ENCODE results near the gene LRRC26. TPM values are rescaled to one million over a fixed set of nuclear protein-coding genes. Genes with fewer than 3 reads are reported as not detected.

The LRRC26 gene
- total and polyA plus RNA-seq, 2 donors (not counting 3 experiments of a cell fraction or from before 2014, with no cell fraction given), result 0.08 TPM; not detected in 1

DNA sequence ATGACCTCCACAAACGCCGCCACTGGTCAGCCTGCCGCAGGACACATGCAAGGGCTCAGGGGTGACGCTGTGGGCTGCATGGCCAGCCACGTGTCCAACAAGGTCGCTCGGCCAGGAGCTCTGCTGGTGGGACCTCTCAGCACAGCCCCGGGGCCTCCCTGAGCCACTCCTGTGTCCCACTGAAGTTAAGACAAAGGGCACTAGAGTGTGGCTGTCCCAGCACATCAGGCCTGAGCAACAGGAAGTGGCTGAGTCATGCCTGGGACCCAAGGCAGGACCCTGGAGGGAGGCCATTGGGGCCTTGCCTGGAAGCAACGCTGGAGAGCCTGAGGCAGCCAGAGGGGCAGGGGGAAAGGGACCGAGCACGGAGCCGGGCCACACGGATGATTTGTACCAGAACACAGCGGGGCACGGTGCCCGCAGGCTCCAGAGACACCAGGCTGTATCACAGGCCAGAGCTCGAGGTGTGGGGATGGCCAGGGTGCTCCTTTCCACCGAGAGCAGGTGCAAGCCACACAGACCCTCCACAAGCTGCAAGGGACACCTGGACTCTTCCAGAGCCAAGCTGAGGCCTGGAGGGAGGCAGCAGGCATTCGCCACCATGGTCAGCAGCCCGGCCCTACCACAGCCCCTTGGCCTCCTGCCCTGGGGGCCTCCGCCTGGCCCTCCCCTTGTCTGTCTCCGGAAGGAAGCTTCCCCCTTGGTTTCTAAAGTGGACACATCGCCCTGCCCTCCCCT lies 8.5 kb upstream of the LRRC26 start:
- H3K9me1 ChIP-seq (replicated peaks; ENCODE audit: control insufficient read depth, extremely low read depth, insufficient read depth, low read length), result no peaks in the 10 kb centered on the region
- H3K9ac ChIP-seq (replicated peaks; ENCODE audit: extremely low read depth, insufficient read depth, low read length), result no peak overlapping the region
- H3K79me2 ChIP-seq (ENCODE audit: control insufficient read depth, insufficient read depth, low read length), result no peaks in the 10 kb centered on the region
- H3K27ac ChIP-seq (ENCODE audit: insufficient read depth, low read depth, low read length), result no peak overlapping the region
- no peaks in the 10 kb centered on the region for H3K9me3 ChIP-seq (replicated peaks; ENCODE audit: control insufficient read depth, insufficient read depth, low read length)
- peaks cover 6% of the 10 kb centered on the region for H3K4me1 ChIP-seq (ENCODE audit: control insufficient read depth, extremely low read depth, insufficient read depth, low read length)
- TF ChIP-seq FOS (IDR thresholded peaks at IDR 0.05; ENCODE audit: borderline replicate concordance, insufficient read depth, low read length) (peak; percentile 33), POLR2AphosphoS5 (IDR thresholded peaks at IDR 0.05; ENCODE audit: insufficient read depth, low read depth, low read length) (no peak)
- no peaks in the 10 kb centered on the region for H4K20me1 ChIP-seq (replicated peaks; ENCODE audit: control insufficient read depth, extremely low read depth, insufficient read depth, low read length)
- no peaks in the 10 kb centered on the region for H3K27me3 ChIP-seq (ENCODE audit: control insufficient read depth in 2 of 2, insufficient read depth in 2 of 2, low read length in 2 of 2)
- POLR2A ChIA-PET, result no interaction called here
- no peak overlapping the region for H3K4me3 ChIP-seq (replicated peaks in 1 of 3; ENCODE audit: insufficient read depth in 1 of 3, low read depth in 1 of 3, low read length in 3 of 3)
- intact Hi-C loops (cut with micrococcal nuclease), result loop anchor here (5.0 kb wide), 1 partner anchor 61 kb away; no protein-coding TSS in a partner anchor
- BruUV-seq (replicated peaks), result no TSS peak
- no peak for DNase-seq (ENCODE audit: low read depth, low spot score)
- H3K4me2 ChIP-seq (ENCODE audit: insufficient read depth, low read length), result no peak overlapping the region
- no peak for FAIRE-seq
- CTCF ChIA-PET, result interaction anchor here (1.3 kb wide), 1 partner anchor 58 kb away, joined by 4 read pairs; no protein-coding TSS in a partner anchor
- peaks cover 0 to 36% of the 10 kb centered on the region in 2 experiments for H3K36me3 ChIP-seq (ENCODE audit: control insufficient read depth in 2 of 2, extremely low read depth in 1 of 2, insufficient read depth in 2 of 2, low read length in 2 of 2)
- dilution Hi-C loops (cut with MboI; ENCODE audit: extremely low pct_ligation_motif_present, low sequenced_read_pairs), result no loop called here
- H2AFZ ChIP-seq (ENCODE audit: low read depth, low read length), result no peak overlapping the region

- Histone ChIP-seq H3K27ac (ENCODE audit: insufficient read depth, low read depth, low read length) (no peak overlapping the region), H3K9ac (replicated peaks; ENCODE audit: extremely low read depth, insufficient read depth, low read length) (no peak overlapping the region), H3K27me3 (ENCODE audit: control insufficient read depth in 2 of 2, insufficient read depth in 2 of 2, low read length in 2 of 2) (no peaks in the 10 kb centered on the region), H3K36me3 (ENCODE audit: control insufficient read depth in 2 of 2, extremely low read depth in 1 of 2, insufficient read depth in 2 of 2, low read length in 2 of 2) (peaks cover 0 to 24% of the 10 kb centered on the region in 2 experiments), H2AFZ (ENCODE audit: low read depth, low read length) (no peak overlapping the region), H3K9me1 (replicated peaks; ENCODE audit: control insufficient read depth, extremely low read depth, insufficient read depth, low read length) (no peaks in the 10 kb centered on the region), H3K79me2 (ENCODE audit: control insufficient read depth, insufficient read depth, low read length) (no peaks in the 10 kb centered on the region), H3K4me1 (ENCODE audit: control insufficient read depth, extremely low read depth, insufficient read depth, low read length) (peaks cover 6% of the 10 kb centered on the region), H3K4me2 (ENCODE audit: insufficient read depth, low read length) (no peak overlapping the region), H3K4me3 (replicated peaks in 1 of 3; ENCODE audit: insufficient read depth in 1 of 3, low read depth in 1 of 3, low read length in 3 of 3) (no peak overlapping the region), H4K20me1 (replicated peaks; ENCODE audit: control insufficient read depth, extremely low read depth, insufficient read depth, low read length) (no peaks in the 10 kb centered on the region), H3K9me3 (replicated peaks; ENCODE audit: control insufficient read depth, insufficient read depth, low read length) (no peaks in the 10 kb centered on the region)
- FAIRE-seq (peak; percentile 74), DNase-seq (ENCODE audit: low read depth, low spot score) (peak; percentile 20)
- CTCF ChIA-PET, result interaction anchor here (0.6 to 3.6 kb wide), 21 partner anchors 9 to 130 kb away, joined by 3 to 26 read pairs (median 5); partner anchors contain the start of genes ANAPC2, CYSRT1, RNF224 and SSNA1
- TF ChIP-seq FOS (IDR thresholded peaks at IDR 0.05; ENCODE audit: borderline replicate concordance, insufficient read depth, low read length), result no peak
- TF ChIP-seq MYC (IDR thresholded peaks at IDR 0.05; ENCODE audit: low read depth, low read length), result no peak
- TF ChIP-seq CTCF (IDR thresholded peaks at IDR 0.05; ENCODE audit: extremely low read depth in 1 of 2, insufficient read depth in 1 of 2, low read depth in 1 of 2, low read length in 2 of 2), result peak; percentile 48 to 66
- no TSS peak for BruUV-seq (replicated peaks)
- POLR2A ChIA-PET, result no interaction called here
- dilution Hi-C loops (cut with MboI; ENCODE audit: extremely low pct_ligation_motif_present, low sequenced_read_pairs), result no loop called here
- intact Hi-C loops (cut with micrococcal nuclease), result loop anchor here (2.0 to 5.0 kb wide), 2 partner anchors 50 to 59 kb away; partner anchors contain the start of gene RNF224
Observed at GRCh38 chr9:137176302-137177182, 6.7 kb upstream of the LRRC26 start.

Data from endothelial cell of umbilical vein (primary cell).